ENCODE data around the gene SLC30A7.

Gene SLC30A7

GRCh38 chr1:101029184-101029583 is 133.3 kb downstream of the SLC30A7 start:
- no peak for DNase-seq

GRCh38 chr1:101030881-101031280 is 135.0 kb downstream of the SLC30A7 start:
- DNase-seq, result no peak

All from NCI-H2081 treated with DMSO at 0.1 percent for 48 hours (cell line).